C4-2B (cell line): ENCODE results near the gene RAD50.

ENCODE experiments used
- ZFX ChIP-seq: fragments of 450-650 bp; IDR thresholded peaks from 2 replicates; pipeline ENCODE4 v1.6.1; 2017
- TF ChIP-seq, protein P1 (sequence below): fragments of 450-650 bp; conservative IDR thresholded peaks from 2 replicates; pipeline ENCODE4 v1.5.1; 2017; ENCODE audit warnings: mild to moderate bottlenecking

DNA sequence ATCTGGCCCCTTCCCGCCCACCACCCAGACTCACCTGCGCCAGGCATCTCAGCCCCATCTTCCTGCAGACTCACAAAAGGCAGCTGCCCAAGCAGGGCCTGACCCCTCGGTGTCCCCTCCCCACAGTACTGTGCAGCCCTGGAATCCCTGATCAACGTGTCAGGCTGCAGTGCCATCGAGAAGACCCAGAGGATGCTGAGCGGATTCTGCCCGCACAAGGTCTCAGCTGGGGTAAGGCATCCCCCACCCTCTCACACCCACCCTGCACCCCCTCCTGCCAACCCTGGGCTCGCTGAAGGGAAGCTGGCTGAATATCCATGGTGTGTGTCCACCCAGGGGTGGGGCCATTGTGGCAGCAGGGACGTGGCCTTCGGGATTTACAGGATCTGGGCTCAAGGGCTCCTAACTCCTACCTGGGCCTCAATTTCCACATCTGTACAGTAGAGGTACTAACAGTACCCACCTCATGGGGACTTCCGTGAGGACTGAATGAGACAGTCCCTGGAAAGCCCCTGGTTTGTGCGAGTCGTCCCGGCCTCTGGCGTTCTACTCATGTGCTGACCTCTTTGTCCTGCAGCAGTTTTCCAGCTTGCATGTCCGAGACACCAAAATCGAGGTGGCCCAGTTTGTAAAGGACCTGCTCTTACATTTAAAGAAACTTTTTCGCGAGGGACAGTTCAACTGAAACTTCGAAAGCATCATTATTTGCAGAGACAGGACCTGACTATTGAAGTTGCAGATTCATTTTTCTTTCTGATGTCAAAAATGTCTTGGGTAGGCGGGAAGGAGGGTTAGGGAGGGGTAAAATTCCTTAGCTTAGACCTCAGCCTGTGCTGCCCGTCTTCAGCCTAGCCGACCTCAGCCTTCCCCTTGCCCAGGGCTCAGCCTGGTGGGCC, 103.1 kb downstream of the RAD50 start:
- TF ChIP-seq, protein P1, sequence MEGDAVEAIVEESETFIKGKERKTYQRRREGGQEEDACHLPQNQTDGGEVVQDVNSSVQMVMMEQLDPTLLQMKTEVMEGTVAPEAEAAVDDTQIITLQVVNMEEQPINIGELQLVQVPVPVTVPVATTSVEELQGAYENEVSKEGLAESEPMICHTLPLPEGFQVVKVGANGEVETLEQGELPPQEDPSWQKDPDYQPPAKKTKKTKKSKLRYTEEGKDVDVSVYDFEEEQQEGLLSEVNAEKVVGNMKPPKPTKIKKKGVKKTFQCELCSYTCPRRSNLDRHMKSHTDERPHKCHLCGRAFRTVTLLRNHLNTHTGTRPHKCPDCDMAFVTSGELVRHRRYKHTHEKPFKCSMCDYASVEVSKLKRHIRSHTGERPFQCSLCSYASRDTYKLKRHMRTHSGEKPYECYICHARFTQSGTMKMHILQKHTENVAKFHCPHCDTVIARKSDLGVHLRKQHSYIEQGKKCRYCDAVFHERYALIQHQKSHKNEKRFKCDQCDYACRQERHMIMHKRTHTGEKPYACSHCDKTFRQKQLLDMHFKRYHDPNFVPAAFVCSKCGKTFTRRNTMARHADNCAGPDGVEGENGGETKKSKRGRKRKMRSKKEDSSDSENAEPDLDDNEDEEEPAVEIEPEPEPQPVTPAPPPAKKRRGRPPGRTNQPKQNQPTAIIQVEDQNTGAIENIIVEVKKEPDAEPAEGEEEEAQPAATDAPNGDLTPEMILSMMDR = no peak
- TF ChIP-seq ZFX = no peak
